RKO (cell line): ENCODE results near the gene KCNN3.
A peak's percentile ranks its signal among the peaks of the same experiment; 100 is the strongest.
"Not testable (repeated sequence)": the region's sequence is repeated elsewhere in the genome, so short reads cannot be mapped to it uniquely, and the experiment has no call there.

Experiments used
- DNase-seq: peaks from one replicate; pipeline ENCODE4 v3.0.0-alpha.2; 2016; ENCODE audit warnings: low spot score

KCNN3 gene

GRCh38 chr1:154703170-154703569, 166.9 kb downstream of the KCNN3 start:
- DNase-seq = no peak

GRCh38 chr1:154698320-154699096, 171.6 kb downstream of the KCNN3 start:
- no peak for DNase-seq

GRCh38 chr1:154697710-154698109, 172.4 kb downstream of the KCNN3 start:
- peak; percentile 9 for DNase-seq

GRCh38 chr1:154696456-154696855, 173.6 kb downstream of the KCNN3 start:
- DNase-seq = no peak

- peak; percentile 9 for DNase-seq
Measured at GRCh38 chr1:154695985-154696384, 174.1 kb downstream of the KCNN3 start.

- DNase-seq = no peak
Measured at GRCh38 chr1:154694995-154695394, 175.1 kb downstream of the KCNN3 start.

GRCh38 chr1:154689083-154689482, 181.0 kb downstream of the KCNN3 start:
- DNase-seq = no peak

- no peak for DNase-seq
Measured at GRCh38 chr1:154686507-154686906, 183.6 kb downstream of the KCNN3 start.

- DNase-seq = no peak
Measured at GRCh38 chr1:154683820-154684219, 186.3 kb downstream of the KCNN3 start.

GRCh38 chr1:154682254-154682653, 187.8 kb downstream of the KCNN3 start:
- DNase-seq = no peak

- DNase-seq = not testable (repeated sequence)
Measured at GRCh38 chr1:154677844-154678243, 192.2 kb downstream of the KCNN3 start.

GRCh38 chr1:154676847-154677246, 193.2 kb downstream of the KCNN3 start:
- DNase-seq = not testable (repeated sequence)

GRCh38 chr1:154674456-154674855, 195.6 kb downstream of the KCNN3 start:
- not testable (repeated sequence) for DNase-seq

GRCh38 chr1:154672245-154672644, 197.8 kb downstream of the KCNN3 start:
- not testable (repeated sequence) for DNase-seq

- DNase-seq = not testable (repeated sequence)
Measured at GRCh38 chr1:154671412-154671811, 198.7 kb downstream of the KCNN3 start.

- DNase-seq = not testable (repeated sequence)
Measured at GRCh38 chr1:154670310-154671270, 199.5 kb downstream of the KCNN3 start.

- peak; percentile 73 for DNase-seq
Measured at GRCh38 chr1:154669464-154670282, 200.4 kb downstream of the KCNN3 start.

- DNase-seq = no peak
Measured at GRCh38 chr1:154666051-154666790, 203.9 kb downstream of the KCNN3 start.

- DNase-seq = no peak
Measured at GRCh38 chr1:154664331-154665002, 205.6 kb downstream of the KCNN3 start.

GRCh38 chr1:154663471-154664060, 206.5 kb downstream of the KCNN3 start:
- DNase-seq = peak; percentile 7
